ENCODE measurements around the gene SERPINE1. TPM values are rescaled to one million over a fixed set of nuclear protein-coding genes. Genes with fewer than 3 reads are reported as not detected.

Gene SERPINE1
- total and polyA plus RNA-seq, 2 experiments from 2014 or later: 1,537 to 2,000 TPM

DNA sequence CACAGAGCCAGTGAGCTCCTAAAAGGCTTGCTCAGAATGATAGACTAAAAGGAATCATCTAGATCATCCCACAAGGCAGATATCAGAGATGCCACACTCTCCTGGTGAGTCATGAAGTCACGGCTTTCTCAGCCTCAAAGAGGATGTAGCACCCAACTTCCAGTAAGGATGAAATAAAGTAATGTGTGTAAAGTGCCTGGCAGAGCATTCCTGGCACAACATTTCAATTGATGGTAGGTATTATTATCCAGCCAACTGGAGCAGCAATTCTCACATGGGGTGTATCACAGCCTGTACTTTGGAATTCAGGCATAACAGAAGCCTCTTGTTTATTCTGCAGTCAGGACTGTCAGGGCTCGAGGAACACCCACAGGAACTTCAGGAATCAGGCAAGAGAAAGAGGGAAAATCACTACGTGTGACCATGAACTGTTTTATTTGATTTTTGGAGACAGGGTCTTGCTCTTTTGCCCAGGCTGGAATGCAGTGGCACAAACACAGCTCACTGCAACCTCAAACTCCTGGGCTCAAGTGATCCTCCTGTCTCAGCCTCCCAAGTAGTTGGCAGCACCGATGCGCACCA lies 58.4 kb downstream of the SERPINE1 start:
- H3K9me2 ChIP-seq (ENCODE audit: insufficient read depth): no peaks in the 10 kb centered on the region
- H3K4me1 ChIP-seq (ENCODE audit: insufficient read depth): no peaks in the 10 kb centered on the region
- peaks cover 7% of the 10 kb centered on the region for H3K27me3 ChIP-seq (replicated peaks; ENCODE audit: insufficient read depth)
- TF ChIP-seq EZH2phosphoT487 (IDR thresholded peaks at IDR 0.05; ENCODE audit: insufficient read depth, low read depth): no peak
- TF ChIP-seq EZH2 (IDR thresholded peaks at IDR 0.05; ENCODE audit: insufficient read depth, poor library complexity, severe bottlenecking): no peak
- no peaks in the 10 kb centered on the region for H3K9me3 ChIP-seq (ENCODE audit: low read depth)
- no peak overlapping the region for H3K27ac ChIP-seq
- 36 to 39% methylated on average over 5 of the region's 5 CpGs for WGBS, 2 experiments (ENCODE audit: low coverage in 1 of 2, low lambda C conversion rate in 2 of 2, missing lambda C conversion rate in 2 of 2)
- no peaks in the 10 kb centered on the region for H4K20me1 ChIP-seq (ENCODE audit: insufficient read depth)
- peak; percentile 69 for DNase-seq
- H3K4me3 ChIP-seq: no peak overlapping the region
- in situ Hi-C loops (cut with MboI): no loop called here
- no peaks in the 10 kb centered on the region for H3K79me2 ChIP-seq (ENCODE audit: insufficient read depth)
- H3F3A ChIP-seq (ENCODE audit: insufficient read depth): peaks cover 13% of the 10 kb centered on the region; the same call in 1 of the 2 replicates
- no peak overlapping the region for H2AFZ ChIP-seq
- H3K9ac ChIP-seq: no peak overlapping the region
- H3K4me2 ChIP-seq (ENCODE audit: unreplicated experiment): no peak overlapping the region
- H3K36me3 ChIP-seq (ENCODE audit: low read depth): no peaks in the 10 kb centered on the region

DNA sequence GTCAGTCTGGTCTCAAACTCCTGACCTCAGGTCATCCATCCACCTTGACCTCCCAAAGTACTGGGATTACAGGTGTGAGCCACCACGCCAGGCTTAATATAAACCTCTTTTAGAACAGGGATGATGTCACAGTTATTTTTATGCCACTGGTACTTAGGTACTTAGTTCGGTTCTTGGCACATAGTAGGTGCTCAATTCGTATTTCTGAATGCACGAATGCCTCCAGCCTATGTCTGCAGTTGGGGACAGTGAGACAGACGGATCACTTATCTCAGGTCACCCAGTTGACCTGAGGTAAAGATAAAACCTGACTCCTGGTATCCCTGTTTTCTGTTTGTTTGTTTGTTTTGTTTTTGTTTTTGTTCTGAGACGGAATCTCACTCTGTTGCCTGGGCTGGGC lies 59.3 kb downstream of the SERPINE1 start:
- no peak overlapping the region for H3K27ac ChIP-seq
- no peaks in the 10 kb centered on the region for H4K20me1 ChIP-seq (ENCODE audit: insufficient read depth)
- H3K36me3 ChIP-seq (ENCODE audit: low read depth): no peaks in the 10 kb centered on the region
- 62 to 70% methylated on average over 6 of the region's 6 CpGs for WGBS, 2 experiments (ENCODE audit: low coverage in 1 of 2, low lambda C conversion rate in 2 of 2, missing lambda C conversion rate in 2 of 2)
- no peaks in the 10 kb centered on the region for H3K9me3 ChIP-seq (ENCODE audit: low read depth)
- in situ Hi-C loops (cut with MboI): no loop called here
- H3K4me2 ChIP-seq (ENCODE audit: unreplicated experiment): no peak overlapping the region
- H3F3A ChIP-seq (ENCODE audit: insufficient read depth): peaks cover 13% of the 10 kb centered on the region; the same call in 1 of the 2 replicates
- no peaks in the 10 kb centered on the region for H3K4me1 ChIP-seq (ENCODE audit: insufficient read depth)
- no peak overlapping the region for H2AFZ ChIP-seq
- DNase-seq: no peak
- no peaks in the 10 kb centered on the region for H3K9me2 ChIP-seq (ENCODE audit: insufficient read depth)
- H3K9ac ChIP-seq: no peak overlapping the region
- TF ChIP-seq EZH2phosphoT487 (IDR thresholded peaks at IDR 0.05; ENCODE audit: insufficient read depth, low read depth) (no peak), EZH2 (IDR thresholded peaks at IDR 0.05; ENCODE audit: insufficient read depth, poor library complexity, severe bottlenecking) (no peak)
- H3K79me2 ChIP-seq (ENCODE audit: insufficient read depth): no peaks in the 10 kb centered on the region
- no peaks in the 10 kb centered on the region for H3K27me3 ChIP-seq (replicated peaks; ENCODE audit: insufficient read depth)
- no peak overlapping the region for H3K4me3 ChIP-seq

DNA sequence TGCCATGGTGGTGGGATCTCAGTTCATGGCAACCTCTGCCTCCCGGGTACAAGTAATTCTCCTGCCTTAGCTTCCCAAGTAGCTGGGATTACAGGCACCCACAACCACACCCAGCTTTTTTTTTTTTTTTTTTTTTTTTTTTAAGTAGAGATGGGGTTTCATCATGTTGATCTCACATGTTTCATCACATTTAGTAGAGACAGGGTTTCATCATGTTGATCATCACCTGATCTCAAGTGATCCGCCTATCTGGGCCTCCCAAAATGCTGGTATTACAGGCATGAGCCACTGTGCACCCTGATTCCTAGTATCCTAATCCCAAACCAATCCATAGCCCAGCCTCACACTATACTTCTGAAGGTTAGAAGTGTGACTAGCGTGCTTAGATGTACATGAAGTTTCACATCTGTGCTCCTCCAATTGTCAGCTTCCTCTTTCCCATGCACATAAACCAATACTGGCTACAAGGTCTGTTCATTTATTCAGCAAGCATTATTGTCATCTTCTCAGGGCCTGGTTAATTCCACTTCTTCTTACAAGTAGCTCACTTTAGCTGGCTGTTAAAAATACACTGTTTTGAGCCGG lies 60.0 kb downstream of the SERPINE1 start:
- H3K4me2 ChIP-seq (ENCODE audit: unreplicated experiment): no peak overlapping the region
- no peak for TF ChIP-seq EZH2 (IDR thresholded peaks at IDR 0.05; ENCODE audit: insufficient read depth, poor library complexity, severe bottlenecking)
- TF ChIP-seq EZH2phosphoT487 (IDR thresholded peaks at IDR 0.05; ENCODE audit: insufficient read depth, low read depth): no peak
- H3K9me3 ChIP-seq (ENCODE audit: low read depth): no peaks in the 10 kb centered on the region
- H2AFZ ChIP-seq: no peak overlapping the region
- H3F3A ChIP-seq (ENCODE audit: insufficient read depth): peaks cover 13% of the 10 kb centered on the region; the same call in 1 of the 2 replicates
- H3K27ac ChIP-seq: no peak overlapping the region
- H3K79me2 ChIP-seq (ENCODE audit: insufficient read depth): no peaks in the 10 kb centered on the region
- no peak overlapping the region for H3K9ac ChIP-seq
- no peak for DNase-seq
- H3K4me1 ChIP-seq (ENCODE audit: insufficient read depth): no peaks in the 10 kb centered on the region
- no peaks in the 10 kb centered on the region for H3K36me3 ChIP-seq (ENCODE audit: low read depth)
- in situ Hi-C loops (cut with MboI): no loop called here
- no peaks in the 10 kb centered on the region for H3K27me3 ChIP-seq (replicated peaks; ENCODE audit: insufficient read depth)
- 68% methylated on average over 4 of the region's 4 CpGs for WGBS, 2 experiments (ENCODE audit: low coverage in 1 of 2, low lambda C conversion rate in 2 of 2, missing lambda C conversion rate in 2 of 2)
- H4K20me1 ChIP-seq (ENCODE audit: insufficient read depth): no peaks in the 10 kb centered on the region
- no peak overlapping the region for H3K4me3 ChIP-seq
- H3K9me2 ChIP-seq (ENCODE audit: insufficient read depth): no peaks in the 10 kb centered on the region

Small RNA genes lying within 50 kb of the gene (microRNA-seq; reads per million reads assigned to microRNA genes)
- not detected for gene MIR4653 (ENCODE audit: borderline number of aligned reads)

Small RNA genes lying within 50 kb of the gene (small RNA-seq; reads per million reads assigned to genes)
- not detected for gene MIR4653 (ENCODE audit: low read depth, low replicate concordance)

Other genes with a start within 250 kb of the SERPINE1 start
- gene UFSP1, start 237.4 kb upstream of the SERPINE1 start, total RNA-seq (2014; rRNA removed; shearing (Covaris generic)): 6.7 and 9.9 TPM in 2 replicates
- 4.3 and 5.1 TPM in 2 replicates for gene UFSP1, start 237.4 kb upstream of the SERPINE1 start, polyA plus RNA-seq (2016; fragmentation: Nextera tagmentation; extraction: Ambion mirVana)
- not detected in 2 replicates for gene ACHE, start 231.2 kb upstream of the SERPINE1 start, total RNA-seq (2014; rRNA removed; shearing (Covaris generic))
- 0.14 TPM in 1 of 2 replicates, not detected in the other for gene ACHE, start 231.2 kb upstream of the SERPINE1 start, polyA plus RNA-seq (2016; fragmentation: Nextera tagmentation; extraction: Ambion mirVana)
- gene MUC3A, start 177.6 kb upstream of the SERPINE1 start, total RNA-seq (2014; rRNA removed; shearing (Covaris generic)): not detected in 2 replicates
- gene MUC3A, start 177.6 kb upstream of the SERPINE1 start, polyA plus RNA-seq (2016; fragmentation: Nextera tagmentation; extraction: Ambion mirVana): not detected in 2 replicates
- gene MUC12, start 157.5 kb upstream of the SERPINE1 start, total RNA-seq (2014; rRNA removed; shearing (Covaris generic)): 0.54 and 1.5 TPM in 2 replicates
- gene MUC12, start 157.5 kb upstream of the SERPINE1 start, polyA plus RNA-seq (2016; fragmentation: Nextera tagmentation; extraction: Ambion mirVana): 1.0 and 1.3 TPM in 2 replicates
- gene MUC17, start 107.0 kb upstream of the SERPINE1 start, total RNA-seq (2014; rRNA removed; shearing (Covaris generic)): not detected in 2 replicates
- gene MUC17, start 107.0 kb upstream of the SERPINE1 start, polyA plus RNA-seq (2016; fragmentation: Nextera tagmentation; extraction: Ambion mirVana): not detected in 2 replicates
- gene TRIM56, start 41.6 kb upstream of the SERPINE1 start, total RNA-seq (2014; rRNA removed; shearing (Covaris generic)): 10.3 and 11.0 TPM in 2 replicates
- 8.8 and 9.2 TPM in 2 replicates for gene TRIM56, start 41.6 kb upstream of the SERPINE1 start, polyA plus RNA-seq (2016; fragmentation: Nextera tagmentation; extraction: Ambion mirVana)
- 198 and 236 TPM in 2 replicates for gene AP1S1, start 27.4 kb downstream of the SERPINE1 start, total RNA-seq (2014; rRNA removed; shearing (Covaris generic))
- gene AP1S1, start 27.4 kb downstream of the SERPINE1 start, polyA plus RNA-seq (2016; fragmentation: Nextera tagmentation; extraction: Ambion mirVana): 37.4 and 38.2 TPM in 2 replicates
- 0.89 TPM in 1 of 2 replicates, not detected in the other for gene VGF, start 38.5 kb downstream of the SERPINE1 start, total RNA-seq (2014; rRNA removed; shearing (Covaris generic))
- gene VGF, start 38.5 kb downstream of the SERPINE1 start, polyA plus RNA-seq (2016; fragmentation: Nextera tagmentation; extraction: Ambion mirVana): 0.11 TPM in 1 of 2 replicates, not detected in the other
- gene NAT16, start 53.2 kb downstream of the SERPINE1 start, total RNA-seq (2014; rRNA removed; shearing (Covaris generic)): not detected in 2 replicates
- not detected in 2 replicates for gene NAT16, start 53.2 kb downstream of the SERPINE1 start, polyA plus RNA-seq (2016; fragmentation: Nextera tagmentation; extraction: Ambion mirVana)
- gene MOGAT3, start 73.9 kb downstream of the SERPINE1 start, total RNA-seq (2014; rRNA removed; shearing (Covaris generic)): not detected in 2 replicates
- not detected in 2 replicates for gene MOGAT3, start 73.9 kb downstream of the SERPINE1 start, polyA plus RNA-seq (2016; fragmentation: Nextera tagmentation; extraction: Ambion mirVana)
- gene PLOD3, start 90.5 kb downstream of the SERPINE1 start, total RNA-seq (2014; rRNA removed; shearing (Covaris generic)): 126 and 149 TPM in 2 replicates
- gene PLOD3, start 90.5 kb downstream of the SERPINE1 start, polyA plus RNA-seq (2016; fragmentation: Nextera tagmentation; extraction: Ambion mirVana): 189 and 190 TPM in 2 replicates
- 98.0 and 102 TPM in 2 replicates for gene ZNHIT1, start 91.1 kb downstream of the SERPINE1 start, total RNA-seq (2014; rRNA removed; shearing (Covaris generic))
- 119 and 129 TPM in 2 replicates for gene ZNHIT1, start 91.1 kb downstream of the SERPINE1 start, polyA plus RNA-seq (2016; fragmentation: Nextera tagmentation; extraction: Ambion mirVana)
- gene CLDN15, start 110.7 kb downstream of the SERPINE1 start, total RNA-seq (2014; rRNA removed; shearing (Covaris generic)): 2.9 and 5.0 TPM in 2 replicates
- gene CLDN15, start 110.7 kb downstream of the SERPINE1 start, polyA plus RNA-seq (2016; fragmentation: Nextera tagmentation; extraction: Ambion mirVana): 0.81 and 1.4 TPM in 2 replicates
- gene FIS1, start 118.0 kb downstream of the SERPINE1 start, total RNA-seq (2014; rRNA removed; shearing (Covaris generic)): 169 and 193 TPM in 2 replicates
- 235 and 237 TPM in 2 replicates for gene FIS1, start 118.0 kb downstream of the SERPINE1 start, polyA plus RNA-seq (2016; fragmentation: Nextera tagmentation; extraction: Ambion mirVana)
- gene IFT22, start 194.7 kb downstream of the SERPINE1 start, total RNA-seq (2014; rRNA removed; shearing (Covaris generic)): 40.1 and 51.9 TPM in 2 replicates
- gene IFT22, start 194.7 kb downstream of the SERPINE1 start, polyA plus RNA-seq (2016; fragmentation: Nextera tagmentation; extraction: Ambion mirVana): 52.1 and 59.8 TPM in 2 replicates
- 1.6 TPM in 1 of 2 replicates, not detected in the other for gene COL26A1, start 235.8 kb downstream of the SERPINE1 start, total RNA-seq (2014; rRNA removed; shearing (Covaris generic))
- gene COL26A1, start 235.8 kb downstream of the SERPINE1 start, polyA plus RNA-seq (2016; fragmentation: Nextera tagmentation; extraction: Ambion mirVana): not detected in 2 replicates